Measurements from ENCODE around the gene SCRN2.
A peak's percentile ranks its signal among the peaks of the same experiment; 100 is the strongest.

SCRN2 gene

DNA sequence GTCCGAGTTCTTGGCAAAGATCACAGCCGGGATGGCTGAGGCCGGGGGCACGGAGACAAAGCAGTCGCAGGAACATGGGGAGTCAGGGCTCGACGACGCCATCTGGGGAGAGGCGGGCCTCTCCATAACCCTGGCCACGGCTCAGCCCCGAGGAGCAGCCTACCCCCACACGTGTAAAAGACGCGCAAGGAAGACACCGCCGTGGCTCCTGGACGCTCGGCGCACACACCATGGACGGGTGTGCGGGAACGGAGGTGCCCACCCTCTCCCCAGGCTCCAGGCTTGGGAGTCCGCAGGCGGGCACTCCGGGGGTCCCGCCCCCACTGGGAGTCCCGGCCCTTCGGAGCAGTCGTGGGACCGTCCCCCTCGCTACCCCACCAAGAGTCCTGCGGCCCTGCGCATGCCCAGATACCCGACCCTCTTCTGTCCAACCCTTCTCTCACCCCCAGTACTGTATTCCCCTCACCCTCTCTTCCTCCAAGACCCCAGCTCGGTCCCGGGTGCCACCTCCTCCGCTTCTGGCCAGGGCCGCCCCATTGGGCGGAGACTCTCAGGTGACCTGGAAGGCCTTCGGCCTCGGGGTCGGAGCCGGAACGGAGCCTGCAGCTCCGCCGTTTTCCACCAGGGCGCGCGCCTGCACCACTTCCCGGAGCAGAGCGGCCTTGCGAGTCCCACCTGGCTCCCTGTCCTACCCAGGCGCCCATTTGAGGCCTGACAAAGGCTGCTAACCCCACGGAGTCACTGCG, at the start of gene SCRN2:
Gene SCRN2, minus strand, starts transcription at position 532 of the 746 bp plus-strand sequence. Its CDS starts 430 bp downstream, at position 102.
- peak; percentile 92 for DNase-seq (ENCODE audit: low spot score)

DNA sequence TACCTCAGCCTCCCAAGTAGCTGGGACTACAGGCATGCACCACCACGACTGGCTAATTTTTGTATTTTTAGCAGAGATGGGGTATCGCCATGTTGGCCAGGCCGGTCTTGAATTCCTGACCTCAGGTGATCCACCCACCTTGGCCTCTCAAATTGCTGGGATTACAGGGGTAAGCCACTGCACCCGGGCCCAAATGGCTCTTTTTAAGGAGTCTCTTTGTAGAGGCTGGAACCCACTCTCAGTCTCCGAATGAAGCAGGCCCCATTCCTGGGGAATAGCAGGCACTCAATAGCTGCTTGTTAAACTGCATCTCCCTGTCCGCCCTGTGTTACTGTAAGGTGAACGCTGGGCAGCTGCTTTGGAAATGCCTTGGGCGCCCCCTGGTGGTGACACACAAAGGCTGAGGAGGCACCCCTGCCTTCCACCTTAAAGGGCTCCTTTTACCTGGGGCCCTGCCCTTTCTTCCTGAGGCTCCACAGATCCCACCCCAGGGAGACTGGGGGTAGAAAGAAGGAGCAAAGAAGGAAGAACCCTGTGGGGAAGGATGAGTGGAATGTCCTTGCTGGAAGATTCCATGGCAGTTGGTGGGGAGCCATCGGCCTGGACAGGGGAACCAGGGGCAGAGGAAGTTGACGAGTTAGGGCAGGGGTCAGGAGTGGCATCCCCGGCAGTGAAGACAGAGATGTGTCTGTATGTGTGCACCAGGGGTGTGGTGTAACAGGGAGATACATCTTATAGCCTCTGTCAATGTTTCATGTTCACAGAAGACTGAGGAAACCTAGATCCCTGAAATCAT, 48.9 kb upstream of the SCRN2 start:
- peak; percentile 79 for DNase-seq (ENCODE audit: low spot score)

DNA sequence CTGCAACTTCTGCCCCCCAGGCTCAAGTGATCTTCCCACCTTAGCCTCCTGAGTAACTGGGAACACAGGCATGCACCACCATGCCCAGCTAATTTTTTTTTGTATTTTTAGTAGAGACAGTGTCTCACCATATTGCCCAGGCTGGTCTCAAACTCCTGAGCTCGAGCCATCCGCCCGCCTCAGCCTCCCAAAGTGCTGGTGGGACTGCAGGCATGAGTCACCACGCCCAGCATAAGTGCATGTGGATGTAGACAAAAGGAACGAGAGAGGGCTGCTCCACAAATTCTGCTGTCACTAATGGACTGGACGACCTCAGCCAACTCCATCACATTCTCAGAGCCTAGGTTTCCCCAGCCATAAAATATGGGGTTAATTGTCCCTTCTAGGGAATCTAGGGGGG, 47.2 kb upstream of the SCRN2 start:
- DNase-seq (ENCODE audit: low spot score), result no peak

DNA sequence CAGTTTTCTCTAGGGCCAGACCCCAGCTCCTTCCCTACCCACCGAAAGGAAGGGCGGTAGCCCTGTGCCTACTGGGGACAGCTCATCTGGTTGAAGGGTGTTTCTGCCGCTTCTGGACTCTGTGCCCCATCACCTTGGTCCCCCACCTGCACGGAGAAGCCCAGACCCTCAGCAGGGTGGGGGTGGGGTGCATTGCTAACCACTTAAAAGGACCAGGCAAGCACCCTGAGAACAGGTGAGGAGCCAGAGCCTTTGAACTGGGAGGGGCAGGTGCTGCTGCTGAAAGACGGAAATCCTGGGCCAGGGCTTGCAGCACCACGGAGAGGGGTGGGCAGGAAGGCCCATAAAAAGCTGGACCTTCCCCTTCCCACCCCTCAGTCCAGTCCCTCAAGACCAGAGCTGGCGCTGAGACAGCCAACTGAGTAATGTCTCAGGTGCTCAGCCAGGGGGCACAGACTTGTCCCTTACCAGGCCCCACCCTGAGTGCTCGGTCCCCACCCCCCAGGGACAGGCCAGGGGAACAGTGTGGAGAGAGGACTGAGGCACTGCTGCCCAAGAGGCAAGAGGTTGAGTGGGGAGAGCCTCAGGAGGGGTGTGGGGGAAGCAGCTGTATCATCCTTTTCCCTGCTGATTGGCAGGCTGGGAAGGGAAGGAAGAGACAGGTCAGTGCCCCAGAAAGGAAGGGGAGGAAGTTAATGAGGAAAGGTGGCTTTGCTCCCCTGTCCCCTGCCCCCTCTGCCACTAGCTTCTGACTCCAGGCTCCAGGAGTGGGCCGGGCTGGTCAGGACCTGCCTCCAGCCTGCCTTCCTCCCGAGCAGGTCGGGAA, 44.0 kb upstream of the SCRN2 start:
- DNase-seq (ENCODE audit: low spot score), result no peak

DNA sequence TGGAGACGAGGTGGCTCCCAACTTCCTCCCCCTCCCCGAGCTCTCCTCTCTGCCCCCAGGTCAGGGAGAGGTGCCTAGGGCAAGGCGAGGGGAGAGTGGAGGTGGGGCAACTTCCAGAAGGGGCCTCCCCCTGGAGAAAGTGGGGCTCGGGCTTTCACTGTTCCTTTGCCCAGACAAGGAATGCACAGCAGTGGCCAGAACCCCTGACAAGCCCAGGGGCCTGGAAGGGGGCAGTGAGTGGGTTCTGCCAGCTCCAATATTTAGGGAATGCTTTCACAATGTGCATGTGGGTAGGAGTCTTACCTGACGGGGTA, 43.3 kb upstream of the SCRN2 start:
- no peak for DNase-seq (ENCODE audit: low spot score)

DNA sequence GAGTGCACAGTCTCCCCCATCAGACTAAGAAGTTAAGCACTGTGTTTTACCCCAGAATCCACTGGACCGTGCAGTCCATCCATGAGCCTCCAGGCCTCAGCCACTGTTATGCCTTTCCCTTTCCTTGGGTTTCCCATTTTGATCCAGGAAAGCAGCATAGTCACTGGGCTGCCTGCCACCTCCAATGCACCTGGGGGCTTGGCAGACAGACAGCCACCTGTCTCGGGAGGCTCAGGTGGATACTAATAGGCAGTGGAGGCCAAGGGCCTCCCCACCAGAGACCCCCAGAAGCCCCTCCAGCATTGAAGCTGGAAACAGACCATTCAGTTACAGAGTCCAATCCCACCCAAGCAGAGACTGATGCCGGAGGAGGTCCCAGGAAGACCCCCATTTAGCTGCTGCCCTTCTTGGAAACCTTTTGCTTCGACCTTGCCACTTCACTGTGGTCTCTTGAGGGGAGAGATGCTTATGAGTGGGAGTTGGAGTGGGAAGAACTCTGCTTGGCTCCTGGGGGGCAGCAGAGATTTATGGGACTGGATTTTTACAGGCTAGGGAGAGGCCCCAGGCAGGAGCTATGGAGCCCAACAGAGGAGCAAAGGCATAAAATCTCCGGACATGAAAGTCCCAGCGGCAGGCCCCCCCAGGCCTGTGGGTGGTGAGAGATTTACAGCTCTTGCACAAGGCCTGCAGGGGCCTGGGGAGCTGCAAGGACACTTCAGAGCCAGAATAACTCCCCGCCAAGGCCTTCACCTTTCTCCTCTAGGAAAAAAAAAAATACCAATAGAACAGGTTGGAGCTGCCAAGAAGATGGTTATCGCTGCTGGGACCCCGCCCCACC, 42.7 kb upstream of the SCRN2 start:
- no peak for DNase-seq (ENCODE audit: low spot score)

DNA sequence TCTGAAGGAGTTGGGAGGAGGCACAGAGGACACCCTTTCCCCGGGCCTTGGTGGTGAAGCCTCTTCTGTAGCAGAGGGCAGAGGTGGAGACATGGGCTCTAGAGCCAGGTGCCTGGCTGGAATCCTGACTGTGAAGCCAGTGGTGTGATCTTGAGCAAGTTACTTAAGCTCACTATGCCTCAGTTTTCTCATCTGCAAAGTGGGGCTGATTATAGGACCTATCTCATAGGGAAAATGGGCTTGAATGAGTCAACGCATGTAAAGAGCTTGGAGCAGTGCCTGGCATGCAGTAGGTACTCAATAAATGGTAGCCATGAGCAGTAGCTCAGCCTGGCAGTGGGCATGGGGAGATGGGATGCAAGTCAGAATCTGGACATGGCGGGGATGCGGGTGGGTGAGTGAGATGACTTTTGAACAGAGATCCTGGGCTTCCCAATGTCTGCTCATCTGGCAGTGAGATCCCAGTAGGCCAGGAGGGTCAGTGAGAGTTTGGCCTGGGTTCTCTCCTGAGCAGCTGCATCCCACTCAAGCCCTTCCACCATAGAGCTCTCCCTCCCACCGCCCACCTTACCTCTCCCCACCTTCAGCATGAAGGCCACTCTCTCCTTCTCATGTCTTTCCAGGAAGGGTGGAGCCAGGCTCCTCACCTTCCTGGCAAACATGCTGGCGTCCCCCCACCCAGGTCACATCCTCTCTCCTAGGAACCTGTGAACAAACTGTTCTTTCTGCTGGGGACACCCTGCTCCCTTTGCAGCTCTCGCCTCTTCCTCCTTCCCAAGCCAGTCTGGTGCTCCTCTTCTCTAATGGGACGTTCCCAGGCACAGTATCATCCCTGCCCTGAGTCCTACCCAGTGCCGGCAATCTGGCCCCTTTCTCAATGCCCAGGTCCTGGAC, 41.9 kb upstream of the SCRN2 start:
- no peak for DNase-seq (ENCODE audit: low spot score)

DNA sequence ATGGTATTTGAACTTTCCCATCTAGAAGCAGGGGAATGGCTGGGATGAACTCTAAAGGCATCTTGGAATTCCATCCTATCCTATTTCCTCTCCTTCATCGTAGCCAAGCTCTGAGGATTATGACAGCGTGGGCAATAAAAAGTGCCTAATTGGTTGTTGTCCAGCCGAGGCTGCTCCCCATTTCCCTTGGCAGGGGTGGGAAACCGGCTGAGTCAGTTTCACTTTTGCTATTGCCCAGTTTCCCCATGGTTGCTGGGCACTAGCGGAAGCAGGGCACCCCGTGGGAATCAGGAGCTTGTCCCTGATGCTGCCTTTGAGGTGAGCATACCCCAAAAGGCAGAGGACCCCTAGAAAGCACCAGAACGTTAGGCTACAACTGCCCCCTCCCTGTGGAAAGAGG, 41.2 kb upstream of the SCRN2 start:
- peak; percentile 73 for DNase-seq (ENCODE audit: low spot score)

DNA sequence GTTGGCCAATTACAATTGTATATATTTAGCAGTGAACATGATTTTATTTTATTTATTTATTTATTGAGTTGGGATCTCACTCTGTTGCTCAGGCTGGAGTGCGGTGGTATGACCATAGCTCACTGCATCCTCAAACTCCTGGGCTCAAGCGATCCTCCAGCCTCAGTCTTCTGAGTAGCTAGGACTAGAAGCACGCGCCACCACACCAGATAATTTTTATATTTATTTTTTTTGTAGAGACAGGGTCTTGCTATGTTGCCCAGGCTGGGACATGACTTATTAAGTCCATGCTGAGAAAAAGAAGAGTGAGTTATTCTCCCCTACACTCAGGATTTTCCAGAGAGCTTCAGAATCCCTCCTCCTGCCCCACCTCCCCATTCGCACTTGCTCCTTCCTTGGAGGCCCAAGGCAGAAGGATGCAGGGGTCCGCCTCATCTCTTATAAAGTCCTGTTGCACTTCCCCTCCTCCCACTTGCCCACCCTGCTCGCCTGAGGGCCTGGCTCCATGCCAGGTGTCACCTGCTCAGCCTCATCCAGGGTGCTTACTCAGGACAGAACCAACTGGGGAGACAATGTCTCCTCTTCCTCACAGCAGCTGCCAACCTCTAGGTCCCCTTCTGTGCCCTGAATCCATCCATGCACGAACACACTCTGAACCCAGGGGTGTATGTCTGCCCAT, 38.8 kb upstream of the SCRN2 start:
- no peak for DNase-seq (ENCODE audit: low spot score)

DNA sequence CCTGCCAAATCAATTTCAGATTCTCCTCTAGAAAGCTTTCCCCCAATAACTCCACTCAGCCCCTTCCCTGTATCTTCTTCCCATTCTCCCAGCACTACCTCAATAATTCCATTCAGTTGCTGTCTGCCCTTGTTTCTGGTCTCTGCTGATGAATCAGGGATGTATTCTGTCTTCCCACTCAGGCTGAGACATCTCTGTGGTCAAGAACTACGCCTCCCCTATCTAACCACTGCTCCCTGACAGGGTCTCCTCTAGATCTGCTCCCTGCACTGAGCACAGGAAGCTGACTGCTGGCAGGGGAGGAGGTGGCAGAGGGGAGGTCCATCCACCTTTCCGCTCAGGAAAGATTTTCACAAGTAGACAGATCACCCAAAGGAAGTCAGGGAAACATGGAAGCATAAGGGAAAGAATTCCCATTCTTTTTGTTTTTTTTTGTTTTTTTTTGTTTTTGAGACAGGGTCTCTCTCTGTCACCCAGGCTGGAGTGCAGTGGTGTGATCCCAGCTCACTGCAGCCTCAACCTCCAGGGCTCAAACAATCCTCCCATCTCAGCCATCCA, 38.0 kb upstream of the SCRN2 start:
- DNase-seq (ENCODE audit: low spot score), result peak; percentile 65

DNA sequence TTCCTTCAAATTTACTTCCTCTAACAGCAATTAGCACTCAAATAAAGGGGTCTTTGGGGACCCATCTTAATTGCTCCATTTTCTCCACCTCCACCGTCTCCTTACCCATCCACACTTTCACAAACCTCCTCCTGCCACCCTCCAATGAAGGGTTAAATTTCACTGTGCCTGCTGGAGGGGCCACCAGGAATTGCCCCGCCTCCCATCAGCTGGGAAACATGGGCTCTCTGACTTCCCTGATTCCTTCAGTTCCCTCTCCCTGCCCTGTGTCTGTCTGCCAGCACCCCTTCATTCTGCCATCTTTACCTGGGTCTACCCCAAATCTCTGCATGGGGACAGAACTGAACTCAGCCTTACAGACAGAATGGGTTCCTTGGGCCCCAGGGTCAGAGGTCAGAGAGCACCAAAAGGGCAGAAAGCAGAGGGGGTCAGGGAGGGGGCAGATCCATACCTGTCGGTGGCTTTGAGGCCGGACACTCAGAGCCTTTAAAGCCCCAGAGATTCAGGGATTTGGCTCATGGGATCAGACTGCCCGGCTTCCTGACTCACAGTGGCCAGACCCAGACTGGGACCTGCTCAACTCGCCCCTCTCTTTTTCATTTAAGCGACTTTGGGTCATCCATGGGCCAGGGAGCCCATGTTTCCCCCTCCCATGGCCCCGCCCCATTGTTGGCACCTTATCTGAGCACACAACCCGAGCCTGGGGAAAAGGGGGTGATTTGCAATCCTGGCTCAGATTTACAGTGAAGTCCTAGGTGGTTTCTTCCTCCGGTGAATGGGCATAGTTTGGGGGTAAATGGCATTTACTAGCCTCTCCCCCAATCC, 37.3 kb upstream of the SCRN2 start:
- DNase-seq (ENCODE audit: low spot score), result peak; percentile 37

DNA sequence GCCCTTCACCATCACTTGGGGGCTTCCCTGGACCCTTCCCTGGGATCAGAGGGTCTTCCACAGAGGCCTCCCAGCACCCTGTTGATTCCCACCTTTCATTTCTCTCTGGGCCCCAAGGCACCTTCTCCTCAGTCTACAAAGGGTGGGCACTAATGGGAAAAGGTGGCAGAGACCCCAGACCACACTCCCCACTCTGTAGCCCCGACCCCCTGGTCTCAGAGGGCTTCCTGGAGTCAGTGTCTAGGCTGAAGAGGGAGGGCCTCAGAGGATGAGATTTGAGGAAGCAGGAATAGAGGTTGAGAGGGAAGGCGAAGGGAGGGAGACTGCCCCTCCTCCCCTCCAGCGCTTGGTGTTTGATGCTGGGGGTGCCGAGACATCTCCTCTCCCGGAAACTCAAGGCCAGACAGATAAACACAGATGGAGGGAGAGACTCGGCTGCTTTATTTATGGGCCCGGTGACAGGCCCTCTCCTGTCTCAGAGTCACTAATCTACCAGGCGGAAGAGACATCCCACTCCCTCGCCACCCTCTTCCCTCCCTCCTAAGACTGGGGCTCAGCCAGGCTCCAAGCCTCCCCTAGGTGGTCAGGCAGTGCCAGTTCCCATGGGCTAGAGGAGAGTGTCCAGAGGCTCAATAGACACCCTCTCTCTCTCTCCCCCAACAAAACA, 36.4 kb upstream of the SCRN2 start:
- no peak for DNase-seq (ENCODE audit: low spot score)

DNA sequence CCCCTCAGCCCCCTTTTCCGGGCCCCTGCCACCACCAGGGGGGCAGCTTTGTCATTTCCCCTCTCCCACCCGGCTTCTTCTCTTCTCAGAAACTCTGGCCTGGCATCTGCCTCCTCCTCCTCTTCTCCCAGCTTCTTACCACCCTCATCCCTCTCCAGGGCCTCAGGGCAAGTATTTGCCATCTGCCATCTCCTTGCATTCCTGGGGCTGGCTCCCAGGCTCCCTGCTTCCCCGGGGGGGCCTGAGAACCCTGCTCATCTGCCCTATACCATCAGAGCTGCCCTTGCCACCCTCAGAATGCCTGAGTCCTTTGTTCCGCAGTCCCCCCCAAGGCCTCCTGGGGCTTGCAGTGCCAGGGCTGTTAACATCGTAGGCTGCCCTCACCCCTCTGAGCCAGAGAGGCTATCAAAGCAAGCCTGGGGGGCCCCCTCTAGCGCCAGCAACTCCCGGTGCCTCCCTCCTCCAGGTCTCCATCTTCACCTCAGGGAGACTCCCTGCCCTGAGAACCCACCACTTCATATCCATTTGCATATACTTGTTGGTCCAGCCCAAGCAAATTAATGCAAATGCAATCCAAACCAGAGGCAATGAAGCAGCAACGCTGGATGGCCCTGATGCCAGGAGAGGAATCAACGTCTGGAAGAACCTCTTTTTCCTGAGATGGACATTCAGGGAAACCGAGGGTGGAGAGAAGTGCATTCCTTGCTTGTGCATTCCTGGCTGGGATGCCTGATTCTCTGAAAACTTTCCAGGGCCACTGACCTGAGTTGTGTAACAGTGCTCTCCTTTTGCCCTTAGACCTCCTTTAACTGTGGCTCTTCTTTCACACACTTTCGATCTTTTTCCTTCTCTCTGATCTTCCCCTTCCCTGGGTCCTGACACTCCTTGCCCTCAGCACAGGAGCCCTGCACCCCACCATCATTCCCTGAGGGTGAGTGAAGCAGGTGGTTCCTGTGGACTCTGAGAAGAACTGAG, 34.2 kb upstream of the SCRN2 start:
- no peak for DNase-seq (ENCODE audit: low spot score)

DNA sequence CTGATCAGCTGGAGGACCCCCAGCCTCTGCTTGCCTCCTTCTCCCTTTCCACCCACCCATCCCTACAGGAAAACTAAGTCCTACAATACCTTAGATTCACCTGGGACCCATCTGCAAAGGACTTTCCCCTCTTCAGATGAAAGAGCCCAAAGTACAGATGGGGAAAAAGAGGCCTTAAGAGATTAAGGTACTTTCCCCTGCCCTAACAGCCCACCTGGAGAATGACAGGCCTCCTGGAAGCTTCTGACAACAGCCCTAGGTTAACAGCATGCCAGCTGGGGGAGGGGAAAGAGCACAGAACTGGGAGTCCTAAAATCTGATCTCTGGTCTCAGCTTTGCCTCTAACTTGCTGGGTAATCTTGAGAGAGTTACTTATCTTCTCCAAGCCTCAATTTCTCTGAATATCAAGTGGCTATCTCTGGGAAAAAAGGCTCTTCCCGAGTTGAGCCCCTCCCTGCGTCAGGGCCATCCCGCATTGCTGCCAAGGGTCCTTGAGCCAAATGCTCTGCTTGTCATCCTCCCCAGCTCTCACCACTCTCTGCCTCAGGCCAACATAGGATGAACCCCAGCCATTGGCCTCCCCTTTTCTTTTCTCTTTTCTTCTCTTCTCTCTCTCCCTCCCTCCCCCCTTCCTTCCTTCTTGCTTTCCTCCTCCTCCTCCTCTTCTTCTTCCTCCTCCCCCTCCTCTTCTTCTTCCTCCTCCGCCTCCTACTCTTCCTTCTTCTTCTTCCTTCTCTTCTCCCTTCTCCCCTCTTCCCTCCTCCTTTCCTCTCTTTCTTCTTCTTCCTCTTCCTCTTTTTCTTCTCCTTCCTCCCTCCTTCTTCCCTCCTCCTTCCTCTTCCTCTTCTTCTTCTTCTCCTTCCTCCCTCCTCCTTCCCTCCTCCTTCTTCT, 32.4 kb upstream of the SCRN2 start:
- DNase-seq (ENCODE audit: low spot score), result no peak

DNA sequence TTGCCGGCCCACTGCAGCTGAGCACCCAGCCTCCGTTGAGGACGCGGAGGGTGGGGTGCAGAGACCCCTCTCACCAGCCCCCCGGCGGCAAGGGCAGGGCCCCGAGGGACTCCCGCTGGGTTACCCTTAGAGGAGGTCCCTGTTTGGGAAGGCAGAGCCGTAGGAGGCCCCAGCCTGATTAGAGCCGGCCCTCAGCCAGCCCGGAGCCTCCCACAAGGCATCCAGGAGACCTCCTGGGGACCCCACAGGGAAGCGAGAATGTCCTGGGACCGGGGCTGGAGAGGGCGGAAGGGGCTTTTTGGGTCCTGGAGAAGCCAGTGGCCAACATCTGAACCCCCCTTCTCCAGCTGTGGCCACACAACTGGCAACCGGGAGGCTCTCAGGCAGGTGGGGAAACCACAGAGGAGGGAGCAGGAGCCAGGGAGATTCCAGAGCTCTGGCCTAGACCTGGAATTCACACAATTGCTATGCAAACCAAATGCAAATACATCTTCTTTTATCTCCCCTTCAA, 31.6 kb upstream of the SCRN2 start:
- peak; percentile 25 for DNase-seq (ENCODE audit: low spot score)

Data from GM03348 (cell line).